RWPE2 (cell line): Measurements from ENCODE around the gene BCL2L2.

ENCODE experiments used
- ATAC-seq: fragments of 200-7000 bp; cut with Tn5 transposase; 3 replicates; pipeline ENCODE4 v1.9.1; 2021; ENCODE audit warnings: low read depth
- DNase-seq: peaks from one replicate; pipeline ENCODE4 v3.0.0-alpha.2; 2020; ENCODE audit warnings: low spot score
- H3K27ac ChIP-seq: fragments of 450-650 bp; 2 replicates; pipeline ENCODE4 v1.5.1; 2017; ENCODE audit warnings: mild to moderate bottlenecking; ENCODE audit not compliant: poor library complexity, severe bottlenecking
- H3K27me3 ChIP-seq: fragments of 250-450 bp; sonication (Bioruptor Pico); 2 replicates; pipeline ENCODE4 v1.5.1; 2021; ENCODE audit warnings: mild to moderate bottlenecking, moderate library complexity; ENCODE audit not compliant: insufficient read depth, poor library complexity, severe bottlenecking
- H3K36me3 ChIP-seq: fragments of 250-450 bp; sonication (Bioruptor Pico); 2 replicates; pipeline ENCODE4 v1.5.1; 2020; ENCODE audit warnings: low read depth, mild to moderate bottlenecking, moderate library complexity
- H3K4me1 ChIP-seq: fragments of 250-450 bp; sonication (Bioruptor Pico); 2 replicates; pipeline ENCODE4 v1.5.1; 2021; ENCODE audit warnings: mild to moderate bottlenecking, moderate library complexity; ENCODE audit not compliant: insufficient read depth, poor library complexity, severe bottlenecking
- H3K4me3 ChIP-seq: fragments of 250-450 bp; sonication (Bioruptor Pico); 2 replicates; pipeline ENCODE4 v1.5.1; 2021; ENCODE audit warnings: mild to moderate bottlenecking, moderate library complexity; ENCODE audit not compliant: severe bottlenecking
- H3K9me3 ChIP-seq: fragments of 250-450 bp; sonication (Bioruptor Pico); 2 replicates; pipeline ENCODE4 v1.5.1; 2021; ENCODE audit warnings: mild to moderate bottlenecking, moderate library complexity; ENCODE audit not compliant: severe bottlenecking
- TF ChIP-seq, protein P1 (sequence below): fragments of 450-650 bp; IDR thresholded peaks from one replicate; pipeline ENCODE4 v1.5.1; 2017; ENCODE audit warnings: mild to moderate bottlenecking, moderate library complexity; ENCODE audit not compliant: poor library complexity, severe bottlenecking

The BCL2L2 gene

DNA sequence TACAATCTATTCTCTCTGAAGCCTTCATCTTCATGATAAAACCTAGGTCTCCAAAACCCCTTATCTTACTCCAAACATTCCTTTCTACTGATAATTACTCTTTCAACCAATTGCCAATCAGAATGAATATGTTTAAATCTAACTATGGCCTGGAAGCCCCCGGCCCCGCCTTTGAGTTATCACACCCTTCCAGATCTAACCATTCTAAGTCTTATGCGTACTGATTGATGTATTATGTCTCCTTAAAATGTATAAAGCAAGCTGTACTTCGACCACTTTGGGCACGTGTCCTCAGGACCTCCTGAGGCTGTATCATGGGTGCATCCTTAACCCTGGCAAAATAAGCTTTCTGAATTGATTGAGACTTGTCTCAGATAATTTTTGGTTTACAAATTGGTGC, 29.0 kb downstream of the BCL2L2 start:
- H3K9me3 ChIP-seq: peaks cover 4% of the 10 kb centered on the region
- no peak for ATAC-seq

DNA sequence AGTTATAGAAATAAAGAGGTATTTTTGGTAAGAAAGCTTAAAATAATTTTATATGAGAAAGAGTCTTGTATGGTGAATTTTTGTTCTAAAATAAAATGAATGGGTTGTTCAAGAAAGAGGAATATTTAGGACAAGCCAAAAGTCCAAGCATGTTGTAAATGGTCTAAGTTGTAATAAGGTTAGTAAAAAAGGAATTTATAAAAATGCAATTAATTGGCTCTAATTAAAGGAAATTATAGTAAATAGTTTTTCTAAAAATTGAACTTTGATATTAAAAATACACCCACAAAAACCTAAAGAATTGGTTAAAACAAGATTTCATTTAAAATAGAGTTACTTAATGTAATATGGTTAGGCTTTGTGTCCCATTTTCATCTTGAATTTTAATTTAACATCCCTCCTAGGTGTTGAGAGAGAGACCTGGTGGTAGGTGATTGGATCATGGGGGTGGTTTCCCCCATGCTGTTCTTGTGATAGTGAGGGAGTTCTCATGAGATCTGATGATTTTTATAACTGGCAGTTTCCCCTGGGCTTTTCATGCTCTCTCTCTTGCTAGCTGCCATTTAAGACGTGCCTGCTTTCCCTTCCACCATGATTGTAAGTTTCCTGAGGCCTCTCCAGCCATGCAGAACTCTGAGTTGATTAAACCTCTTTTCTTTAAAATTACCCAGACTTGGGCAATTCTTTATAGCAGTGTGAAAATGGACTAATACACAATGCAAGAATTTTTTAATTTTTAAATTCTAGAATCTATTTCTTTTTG, 33.1 kb downstream of the BCL2L2 start:
- no peak overlapping the region for H3K4me3 ChIP-seq
- TF ChIP-seq, protein P1, sequence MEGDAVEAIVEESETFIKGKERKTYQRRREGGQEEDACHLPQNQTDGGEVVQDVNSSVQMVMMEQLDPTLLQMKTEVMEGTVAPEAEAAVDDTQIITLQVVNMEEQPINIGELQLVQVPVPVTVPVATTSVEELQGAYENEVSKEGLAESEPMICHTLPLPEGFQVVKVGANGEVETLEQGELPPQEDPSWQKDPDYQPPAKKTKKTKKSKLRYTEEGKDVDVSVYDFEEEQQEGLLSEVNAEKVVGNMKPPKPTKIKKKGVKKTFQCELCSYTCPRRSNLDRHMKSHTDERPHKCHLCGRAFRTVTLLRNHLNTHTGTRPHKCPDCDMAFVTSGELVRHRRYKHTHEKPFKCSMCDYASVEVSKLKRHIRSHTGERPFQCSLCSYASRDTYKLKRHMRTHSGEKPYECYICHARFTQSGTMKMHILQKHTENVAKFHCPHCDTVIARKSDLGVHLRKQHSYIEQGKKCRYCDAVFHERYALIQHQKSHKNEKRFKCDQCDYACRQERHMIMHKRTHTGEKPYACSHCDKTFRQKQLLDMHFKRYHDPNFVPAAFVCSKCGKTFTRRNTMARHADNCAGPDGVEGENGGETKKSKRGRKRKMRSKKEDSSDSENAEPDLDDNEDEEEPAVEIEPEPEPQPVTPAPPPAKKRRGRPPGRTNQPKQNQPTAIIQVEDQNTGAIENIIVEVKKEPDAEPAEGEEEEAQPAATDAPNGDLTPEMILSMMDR: no peak
- ATAC-seq (no peak), DNase-seq (no peak)
- peaks cover 4% of the 10 kb centered on the region for H3K9me3 ChIP-seq
- H3K27ac ChIP-seq: no peak overlapping the region
- H3K27me3 ChIP-seq: no peaks in the 10 kb centered on the region
- H3K4me1 ChIP-seq: no peaks in the 10 kb centered on the region
- no peaks in the 10 kb centered on the region for H3K36me3 ChIP-seq

More for the DNA sequence above, 29.0 kb downstream of the BCL2L2 start:
- H3K27ac ChIP-seq: no peak overlapping the region
- H3K27me3 ChIP-seq: no peaks in the 10 kb centered on the region
- TF ChIP-seq, protein P1: no peak
- no peak overlapping the region for H3K4me3 ChIP-seq
- no peak for DNase-seq
- H3K36me3 ChIP-seq: no peaks in the 10 kb centered on the region
- H3K4me1 ChIP-seq: no peaks in the 10 kb centered on the region

DNA sequence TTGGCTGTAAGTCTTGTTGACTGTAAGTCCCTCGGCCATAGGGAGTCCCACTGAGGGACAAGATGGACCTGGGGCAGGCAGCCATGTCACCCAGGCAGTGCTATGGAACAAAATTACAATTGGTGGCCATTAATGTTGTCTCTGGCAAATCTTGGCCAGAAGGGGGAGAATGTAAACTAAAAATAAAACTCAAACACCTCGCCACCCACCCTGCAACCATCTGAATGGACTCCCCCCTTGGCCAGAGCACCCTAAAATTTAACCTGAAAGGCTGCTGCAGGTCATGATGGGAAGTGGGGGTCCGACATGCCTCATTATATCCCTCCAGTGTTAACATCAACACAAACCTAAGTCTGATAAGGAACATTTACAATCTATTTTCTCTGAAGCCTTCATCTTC, 37.8 kb downstream of the BCL2L2 start:
- Histone ChIP-seq H3K4me3 (no peak overlapping the region), H3K4me1 (no peaks in the 10 kb centered on the region), H3K27ac (no peak overlapping the region), H3K9me3 (peaks cover 4% of the 10 kb centered on the region), H3K36me3 (no peaks in the 10 kb centered on the region), H3K27me3 (no peaks in the 10 kb centered on the region)
- DNase-seq (no peak), ATAC-seq (no peak)
- TF ChIP-seq, protein P1: peak; percentile 10

DNA sequence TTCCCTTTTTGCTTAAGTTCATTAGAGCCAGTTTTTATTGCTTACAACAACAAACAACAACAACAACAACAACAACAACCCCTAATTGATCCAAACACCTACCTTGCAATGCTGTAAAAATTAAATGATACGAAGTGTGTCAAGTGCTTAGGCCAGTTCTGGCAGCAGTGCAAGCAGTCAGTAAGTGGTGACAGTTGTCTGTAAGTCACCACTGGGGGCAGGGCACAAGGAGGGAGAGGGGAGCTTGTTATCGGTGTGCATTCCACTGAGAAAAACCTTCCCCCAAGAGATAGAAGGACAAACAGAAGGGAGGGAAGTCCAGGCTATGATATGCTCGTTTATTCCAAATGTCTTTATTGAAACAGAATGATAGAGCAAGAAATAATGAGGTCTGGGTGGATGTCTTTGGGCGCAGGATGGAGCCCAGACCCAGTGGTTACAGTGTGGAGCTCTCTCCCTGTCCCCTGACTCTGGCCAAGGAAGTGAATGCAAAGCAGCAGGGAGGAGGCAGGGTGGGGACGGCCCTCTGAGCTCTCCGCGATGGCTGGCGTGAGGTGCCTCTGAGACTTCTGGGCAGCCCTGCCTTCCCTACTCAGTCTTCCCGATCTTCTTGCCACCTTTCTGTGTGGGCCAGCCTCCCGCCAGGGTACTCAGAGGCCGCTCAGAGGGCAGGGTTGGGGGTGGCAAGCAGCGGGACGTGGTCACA, 39.5 kb downstream of the BCL2L2 start:
- no peak; the same call in 2 of the 3 replicates for ATAC-seq
- no peak overlapping the region for H3K27ac ChIP-seq

More for the DNA sequence above, 39.5 kb downstream of the BCL2L2 start:
- no peak overlapping the region for H3K4me3 ChIP-seq
- no peaks in the 10 kb centered on the region for H3K27me3 ChIP-seq
- no peaks in the 10 kb centered on the region for H3K4me1 ChIP-seq
- H3K36me3 ChIP-seq: no peaks in the 10 kb centered on the region
- DNase-seq: no peak
- TF ChIP-seq, protein P1: no peak
- H3K9me3 ChIP-seq: no peaks in the 10 kb centered on the region
